IMR-90 (cell line): ENCODE data around the gene PSMC3. TPM values are rescaled to one million over a fixed set of nuclear protein-coding genes. Genes with fewer than 3 reads are reported as not detected.

Experiments
- ATAC-seq: fragments of 200-7000 bp; cut with Tn5 transposase; 2 replicates; pipeline ENCODE4 v1.9.1; 2020; ENCODE audit warnings: low read depth, mild to moderate bottlenecking, moderate library complexity
- BruUV-seq: library from RNA; stranded (reverse); fragments of 400-500 nt; replicated peaks from 2 replicates; lab custom pipeline; 2021; lab: Mats Ljungman, UMichigan
- CTCF ChIA-PET: fragments of 300-600 bp; formaldehyde crosslinking; extraction: SDS; loops from one replicate; lab custom pipeline; 2021; ENCODE audit warnings: antibody characterized with exemption; lab: Yijun Ruan, JAX
- POLR2A ChIA-PET: fragments of 300-600 bp; sonication (Branson Sonifier 250); formaldehyde crosslinking; loops from one replicate; lab custom pipeline; 2022; ENCODE audit warnings: antibody characterized with exemption; ENCODE audit not compliant: unreplicated experiment; lab: Charles Lee
- DNase-seq: peaks from one replicate; pipeline ENCODE4 v3.0.0; 2013
- H2AFZ ChIP-seq: replicated peaks from 2 replicates; pipeline ENCODE3; 2013; ENCODE audit warnings: low read length, mild to moderate bottlenecking; ENCODE audit not compliant: poor library complexity
- H2AK5ac ChIP-seq: 2 replicates; pipeline ENCODE4 v1.6.1; 2013; ENCODE audit warnings: low read depth, low read length, inconsistent platforms
- H2AK9ac ChIP-seq: replicated peaks from 2 replicates; pipeline ENCODE3; 2013; ENCODE audit warnings: mild to moderate bottlenecking, low read depth, low read length, moderate library complexity; ENCODE audit not compliant: poor library complexity
- H2BK120ac ChIP-seq: 2 replicates; pipeline ENCODE4 v1.6.1; 2013; ENCODE audit warnings: low read depth, low read length, inconsistent platforms
- H2BK15ac ChIP-seq: 3 replicates; pipeline ENCODE4 v1.6.1; 2013; ENCODE audit warnings: low read depth, low read length, inconsistent platforms
- H2BK20ac ChIP-seq: 2 replicates; pipeline ENCODE4 v1.6.1; 2013; ENCODE audit warnings: low read depth, mild to moderate bottlenecking, inconsistent platforms, low read length, moderate library complexity
- H2BK5ac ChIP-seq: 2 replicates; pipeline ENCODE4 v1.6.1; 2013; ENCODE audit warnings: mild to moderate bottlenecking, low read depth, low read length, inconsistent platforms; ENCODE audit not compliant: poor library complexity, severe bottlenecking
- H3K14ac ChIP-seq: replicated peaks from 2 replicates; pipeline ENCODE4 v1.6.1; 2013; ENCODE audit warnings: low read depth, low read length, inconsistent platforms
- H3K18ac ChIP-seq: 2 replicates; pipeline ENCODE4 v1.6.1; 2013; ENCODE audit warnings: low read depth, low read length, control low read depth
- H3K23ac ChIP-seq: 2 replicates; pipeline ENCODE4 v1.6.1; 2013; ENCODE audit warnings: low read depth, low read length, inconsistent platforms
- H3K27ac ChIP-seq: 2 replicates; pipeline ENCODE4 v1.5.1; 2013; ENCODE audit warnings: mild to moderate bottlenecking, control low read depth, low read length; ENCODE audit not compliant: insufficient read depth
- H3K27me3 ChIP-seq: 2 replicates; pipeline ENCODE4 v1.6.1; 2013; ENCODE audit warnings: low read length; ENCODE audit not compliant: control insufficient read depth, insufficient read depth
- H3K36me3 ChIP-seq: 2 replicates; pipeline ENCODE4 v1.6.1; 2013; ENCODE audit warnings: low read length, mixed read lengths; ENCODE audit not compliant: control insufficient read depth, insufficient read depth
- H3K4ac ChIP-seq: 2 replicates; pipeline ENCODE4 v1.6.1; 2013; ENCODE audit warnings: low read depth, low read length, inconsistent platforms
- H3K4me1 ChIP-seq: 2 replicates; pipeline ENCODE4 v1.6.1; 2013; ENCODE audit warnings: low read length, mixed read lengths; ENCODE audit not compliant: control insufficient read depth, insufficient read depth
- H3K4me2 ChIP-seq: 2 replicates; pipeline ENCODE4 v1.6.1; 2013; ENCODE audit warnings: low read depth, mild to moderate bottlenecking, control low read depth, low read length, moderate library complexity
- H3K4me3 ChIP-seq: 2 replicates; pipeline ENCODE4 v1.5.1; 2013; ENCODE audit warnings: low read depth, mild to moderate bottlenecking, control low read depth, low read length, moderate library complexity; ENCODE audit not compliant: insufficient read depth
- H3K56ac ChIP-seq: 2 replicates; pipeline ENCODE4 v1.6.1; 2013; ENCODE audit warnings: low read length, inconsistent platforms; ENCODE audit not compliant: insufficient read depth; ENCODE audit errors: extremely low read depth
- H3K79me1 ChIP-seq, 2 experiments: 2 replicates each; pipeline ENCODE4 v1.6.1; 2013; ENCODE audit warnings: low read length in 2 of 2, inconsistent platforms in 1 of 2, low read depth in 1 of 2
- H3K9ac ChIP-seq: 2 replicates; pipeline ENCODE4 v1.6.1; 2013; ENCODE audit warnings: low read depth, low read length, control low read depth
- H3K9me1 ChIP-seq: 2 replicates; pipeline ENCODE4 v1.6.1; 2013; ENCODE audit warnings: low read length, inconsistent platforms; ENCODE audit not compliant: insufficient read depth
- H3K9me3 ChIP-seq: 2 replicates; pipeline ENCODE4 v1.6.1; 2013; ENCODE audit warnings: low read length; ENCODE audit not compliant: control insufficient read depth, insufficient read depth
- H4K20me1 ChIP-seq: 2 replicates; pipeline ENCODE4 v1.6.1; 2013; ENCODE audit warnings: low read length, inconsistent platforms; ENCODE audit not compliant: insufficient read depth
- H4K5ac ChIP-seq: 2 replicates; pipeline ENCODE4 v1.6.1; 2013; ENCODE audit warnings: mild to moderate bottlenecking, low read depth, low read length, control low read depth
- H4K8ac ChIP-seq, 2 experiments: 2 replicates each; pipeline ENCODE4 v1.6.1; 2013; ENCODE audit warnings: low read depth in 2 of 2, low read length in 2 of 2, control low read depth in 1 of 2, inconsistent platforms in 1 of 2
- H4K91ac ChIP-seq: 2 replicates; pipeline ENCODE4 v1.6.1; 2013; ENCODE audit warnings: low read depth, low read length, inconsistent platforms; ENCODE audit not compliant: insufficient read depth
- BHLHE40 ChIP-seq: fragments of 150-350 bp; IDR thresholded peaks from 2 replicates; pipeline ENCODE4 v1.6.1; 2016; ENCODE audit warnings: mild to moderate bottlenecking, low read depth, low read length
- MAFK ChIP-seq: IDR thresholded peaks from 2 replicates; pipeline ENCODE4 v1.6.1; 2012; ENCODE audit warnings: low read depth, low read length, improper control_type of control experiment
- MAZ ChIP-seq: IDR thresholded peaks from 2 replicates; pipeline ENCODE4 v1.6.1; 2012; ENCODE audit warnings: low read depth, mild to moderate bottlenecking, low read length, improper control_type of control experiment, moderate library complexity, borderline replicate concordance
- MXI1 ChIP-seq: IDR thresholded peaks from 2 replicates; pipeline ENCODE4 v1.6.1; 2012; ENCODE audit warnings: low read depth, mild to moderate bottlenecking, low read length, moderate library complexity, borderline replicate concordance
- NFE2L2 ChIP-seq: fragments of 150-350 bp; IDR thresholded peaks from 2 replicates; pipeline ENCODE4 v1.6.1; 2016; ENCODE audit warnings: low read depth, mild to moderate bottlenecking, low read length
- POLR2A ChIP-seq: IDR thresholded peaks from 2 replicates; pipeline ENCODE4 v1.6.1; 2012; ENCODE audit warnings: mild to moderate bottlenecking, low read depth, low read length
- SMC3 ChIP-seq: fragments of 150-350 bp; IDR thresholded peaks from 2 replicates; pipeline ENCODE4 v1.6.1; 2016; ENCODE audit warnings: low read depth, mild to moderate bottlenecking, antibody characterized with exemption, low read length, moderate library complexity
- WGBS, 2 experiments: methylation state at CpG; one replicate each; pipeline versions ENCODE4 v1.1.5 to v1.1.7; 2013; ENCODE audit warnings: missing lambda C conversion rate in 2 of 2; ENCODE audit not compliant: insufficient read length in 1 of 2; ENCODE audit errors: extremely low coverage in 2 of 2; 5-methylcytosine and 5-hydroxymethylcytosine counted together
- dilution Hi-C: fragments of 300-500 bp; cut with HindIII; formaldehyde crosslinking; loops from one replicate; pipeline ENCODE4 v1.14.3; 2018; ENCODE audit warnings: low sequenced_read_pairs; ENCODE audit not compliant: unreplicated experiment
- in situ Hi-C: fragments of 300-500 bp; cut with MboI; formaldehyde crosslinking; loops from 3 replicates; pipeline ENCODE4 v1.14.3; 2019; ENCODE audit warnings: low sequenced_read_pairs, inconsistent platforms, mixed read lengths
- intact Hi-C: fragments of 100-400 bp; cut with micrococcal nuclease; formaldehyde crosslinking; loops from 2 replicates; pipeline ENCODE4 v1.10.0; 2022
- polyA plus RNA-seq, 3 experiments: library from polyadenylated mRNA; depleted of rRNA; stranded (reverse); fragments of >200 nt; gene quantifications; 2 replicates each; pipeline ENCODE4 v1.2.3, GENCODE V29; 2012; ENCODE audit warnings: low replicate concordance in 1 of 3
- total RNA-seq: library from RNA; depleted of rRNA; stranded (reverse); fragments of >200 nt; gene quantifications from 2 replicates; pipeline ENCODE4 v1.2.3, GENCODE V29; 2012
- TF ChIP-seq, protein P1 (sequence below): fragments of 150-350 bp; IDR thresholded peaks from 2 replicates; pipeline ENCODE4 v1.6.1; 2016; ENCODE audit warnings: low read depth, mild to moderate bottlenecking, low read length, moderate library complexity, borderline replicate concordance
- TF ChIP-seq, protein P2 (sequence below): conservative IDR thresholded peaks from 2 replicates; pipeline ENCODE4 v1.5.1; 2012; ENCODE audit warnings: mild to moderate bottlenecking, low read depth, low read length, improper control_type of control experiment

PSMC3 gene
- total and polyA plus RNA-seq, 2 of the 4 experiments (the other 2 are of a cell fraction) = 238 to 253 TPM

DNA sequence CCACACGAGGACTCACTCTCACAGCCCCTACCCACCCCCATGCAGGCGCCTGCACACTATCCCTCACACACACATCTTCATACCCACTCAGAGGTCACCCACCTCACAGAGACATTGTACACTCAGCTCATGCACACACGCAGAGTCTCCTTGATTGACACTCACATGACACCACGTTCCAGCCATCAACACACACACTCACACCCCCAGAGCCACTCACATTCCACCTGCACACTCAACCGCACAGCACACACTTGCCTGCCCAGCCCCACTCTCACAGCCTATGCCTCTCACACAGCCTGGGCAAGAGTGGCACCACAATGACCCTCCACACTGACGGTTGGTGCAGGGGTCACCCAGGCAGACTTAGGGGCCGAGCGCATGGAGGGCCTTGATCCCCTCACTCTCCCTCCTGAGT lies 50.1 kb downstream of the PSMC3 start:
- peaks cover 9% of the 10 kb centered on the region for H3K9me1 ChIP-seq
- no peak overlapping the region for H3K4me2 ChIP-seq
- no peak overlapping the region for H3K23ac ChIP-seq
- DNase-seq (no peak), ATAC-seq (no peak)
- TF ChIP-seq POLR2A (no peak), MAZ (no peak), NFE2L2 (no peak), SMC3 (no peak), MAFK (no peak), MXI1 (no peak), BHLHE40 (no peak)
- TF ChIP-seq, protein P1, sequence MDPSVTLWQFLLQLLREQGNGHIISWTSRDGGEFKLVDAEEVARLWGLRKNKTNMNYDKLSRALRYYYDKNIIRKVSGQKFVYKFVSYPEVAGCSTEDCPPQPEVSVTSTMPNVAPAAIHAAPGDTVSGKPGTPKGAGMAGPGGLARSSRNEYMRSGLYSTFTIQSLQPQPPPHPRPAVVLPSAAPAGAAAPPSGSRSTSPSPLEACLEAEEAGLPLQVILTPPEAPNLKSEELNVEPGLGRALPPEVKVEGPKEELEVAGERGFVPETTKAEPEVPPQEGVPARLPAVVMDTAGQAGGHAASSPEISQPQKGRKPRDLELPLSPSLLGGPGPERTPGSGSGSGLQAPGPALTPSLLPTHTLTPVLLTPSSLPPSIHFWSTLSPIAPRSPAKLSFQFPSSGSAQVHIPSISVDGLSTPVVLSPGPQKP = no peak
- TF ChIP-seq, protein P2, sequence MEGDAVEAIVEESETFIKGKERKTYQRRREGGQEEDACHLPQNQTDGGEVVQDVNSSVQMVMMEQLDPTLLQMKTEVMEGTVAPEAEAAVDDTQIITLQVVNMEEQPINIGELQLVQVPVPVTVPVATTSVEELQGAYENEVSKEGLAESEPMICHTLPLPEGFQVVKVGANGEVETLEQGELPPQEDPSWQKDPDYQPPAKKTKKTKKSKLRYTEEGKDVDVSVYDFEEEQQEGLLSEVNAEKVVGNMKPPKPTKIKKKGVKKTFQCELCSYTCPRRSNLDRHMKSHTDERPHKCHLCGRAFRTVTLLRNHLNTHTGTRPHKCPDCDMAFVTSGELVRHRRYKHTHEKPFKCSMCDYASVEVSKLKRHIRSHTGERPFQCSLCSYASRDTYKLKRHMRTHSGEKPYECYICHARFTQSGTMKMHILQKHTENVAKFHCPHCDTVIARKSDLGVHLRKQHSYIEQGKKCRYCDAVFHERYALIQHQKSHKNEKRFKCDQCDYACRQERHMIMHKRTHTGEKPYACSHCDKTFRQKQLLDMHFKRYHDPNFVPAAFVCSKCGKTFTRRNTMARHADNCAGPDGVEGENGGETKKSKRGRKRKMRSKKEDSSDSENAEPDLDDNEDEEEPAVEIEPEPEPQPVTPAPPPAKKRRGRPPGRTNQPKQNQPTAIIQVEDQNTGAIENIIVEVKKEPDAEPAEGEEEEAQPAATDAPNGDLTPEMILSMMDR = no peak
- no peak overlapping the region for H2BK120ac ChIP-seq
- no peak overlapping the region for H3K14ac ChIP-seq
- H3K4me3 ChIP-seq = no peak overlapping the region
- H4K5ac ChIP-seq = no peak overlapping the region
- no peak overlapping the region for H2BK20ac ChIP-seq
- H2BK15ac ChIP-seq = no peak overlapping the region; the same call in 2 of the 3 replicates
- no peaks in the 10 kb centered on the region for H3K36me3 ChIP-seq
- no peak overlapping the region for H4K91ac ChIP-seq
- H3K4me1 ChIP-seq = peaks cover 5% of the 10 kb centered on the region
- WGBS, 2 experiments = 74% methylated on average over 7 of the region's 8 CpGs; no CpG with 5 or more reads in 1 of the 2 experiments
- ChIA-PET CTCF (no interaction called here), POLR2A (no interaction called here)
- no peak overlapping the region for H2BK5ac ChIP-seq
- no peak overlapping the region for H3K56ac ChIP-seq
- peak overlapping the region; percentile 33 for H2AK5ac ChIP-seq
- H3K27me3 ChIP-seq = peaks cover 5% of the 10 kb centered on the region; the same call in 1 of the 2 replicates
- H2AFZ ChIP-seq = peak overlapping the region; percentile 33
- no peak overlapping the region for H3K27ac ChIP-seq
- H2AK9ac ChIP-seq = no peak overlapping the region
- no peaks in the 10 kb centered on the region for H3K9me3 ChIP-seq
- no peak overlapping the region for H3K18ac ChIP-seq
- dilution Hi-C loops (no loop called here), in situ Hi-C loops (no loop called here), intact Hi-C loops (no loop called here)
- no peak overlapping the region for H3K9ac ChIP-seq
- H3K79me1 ChIP-seq = no peaks in the 10 kb centered on the region
- no peaks in the 10 kb centered on the region; the same call in 1 of the 2 replicates for H4K20me1 ChIP-seq
- H3K4ac ChIP-seq = no peak overlapping the region
- no TSS peak for BruUV-seq
- H4K8ac ChIP-seq = no peak overlapping the region
